ENCODE results near the gene NARS2. TPM values are rescaled to one million over a fixed set of nuclear protein-coding genes. Genes with fewer than 3 reads are reported as not detected.

NARS2 gene
- total RNA-seq, 2 donors from 2014 or later, result 10.1 to 24.7 TPM

DNA sequence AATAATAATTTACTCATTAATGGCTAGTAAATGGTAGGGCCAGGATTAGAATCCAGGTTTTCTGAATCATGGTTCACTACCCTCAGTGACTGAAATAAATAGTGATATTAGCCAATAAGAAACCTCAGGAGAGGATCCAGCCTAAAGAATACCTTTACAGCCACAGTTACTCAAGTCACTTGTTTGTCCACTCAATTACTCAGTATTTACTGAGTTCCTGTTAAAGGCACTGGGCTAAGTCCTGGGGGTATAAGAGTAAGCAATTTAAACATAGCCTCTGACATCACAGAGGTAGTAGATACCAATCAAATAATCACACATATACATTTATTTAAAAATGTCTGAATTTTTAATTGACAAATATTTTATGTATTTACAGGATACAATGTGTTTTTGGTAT is 100.2 kb downstream of the NARS2 start:
- no peak overlapping the region for H3K4me3 ChIP-seq
- no peak overlapping the region for H3K27ac ChIP-seq
- no peaks in the 10 kb centered on the region for H3K27me3 ChIP-seq
- ATAC-seq, result no peak
- H3K4me1 ChIP-seq, result no peaks in the 10 kb centered on the region
- DNase-seq, result no peak
- H3K9me3 ChIP-seq, result no peaks in the 10 kb centered on the region
- H3K36me3 ChIP-seq (replicated peaks in 1 of 2; ENCODE audit: insufficient read depth in 1 of 2, low read depth in 2 of 2), result no peaks in the 10 kb centered on the region
- intact Hi-C loops (cut with DNase I), result no loop called here
- no peak for TF ChIP-seq POLR2A (IDR thresholded peaks at IDR 0.05)

DNA sequence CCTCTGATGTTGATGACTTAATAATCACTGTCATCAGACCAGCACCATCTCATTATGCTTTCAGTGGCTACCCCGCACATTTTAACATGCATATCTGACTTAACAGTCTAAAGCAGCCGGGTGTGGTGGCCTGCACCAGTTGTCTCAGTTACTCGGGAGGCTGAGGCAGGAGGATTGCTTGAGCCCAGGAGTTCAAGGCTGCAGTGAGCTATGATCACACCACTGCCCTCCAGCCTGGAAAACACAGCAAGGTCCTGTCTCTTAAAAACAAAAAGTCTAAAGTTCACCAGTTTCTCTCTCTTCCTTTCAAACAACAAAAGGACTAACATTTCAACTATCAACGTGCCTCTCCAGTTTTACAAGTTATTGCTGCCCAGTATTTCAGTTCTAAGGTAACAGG is 101.8 kb downstream of the NARS2 start:
- Histone ChIP-seq H3K36me3 (replicated peaks in 1 of 2; ENCODE audit: insufficient read depth in 1 of 2, low read depth in 2 of 2) (no peaks in the 10 kb centered on the region), H3K9me3 (no peaks in the 10 kb centered on the region), H3K4me3 (no peak overlapping the region), H3K27ac (no peak overlapping the region), H3K4me1 (no peaks in the 10 kb centered on the region), H3K27me3 (no peaks in the 10 kb centered on the region)
- intact Hi-C loops (cut with DNase I), result no loop called here
- WGBS, 2 donors, result 83 to 96% methylated on average over 4 of the region's 4 CpGs
- DNase-seq (no peak), ATAC-seq (no peak)
- no peak for TF ChIP-seq POLR2A (IDR thresholded peaks at IDR 0.05)

DNA sequence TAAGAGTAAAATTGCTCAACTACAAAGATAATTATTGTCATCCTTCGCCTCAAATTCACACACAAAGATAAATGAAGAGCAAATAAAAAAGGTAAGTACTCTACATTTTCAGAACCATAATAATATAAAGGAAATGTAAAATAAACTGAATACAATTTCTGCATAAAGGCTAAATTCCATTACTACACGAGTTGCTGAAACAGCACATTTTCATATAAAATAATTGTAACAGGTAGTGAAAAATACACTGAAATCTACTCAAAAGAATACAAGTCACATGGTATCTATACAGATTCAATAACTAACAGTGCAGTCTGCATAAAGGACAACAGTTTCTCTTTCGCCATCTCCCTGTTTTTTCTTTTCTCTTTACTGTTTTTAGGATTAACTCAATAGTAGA is 102.3 kb downstream of the NARS2 start:
- Histone ChIP-seq H3K9me3 (no peaks in the 10 kb centered on the region), H3K4me1 (no peaks in the 10 kb centered on the region), H3K4me3 (no peak overlapping the region), H3K27ac (no peak overlapping the region), H3K27me3 (no peaks in the 10 kb centered on the region), H3K36me3 (replicated peaks in 1 of 2; ENCODE audit: insufficient read depth in 1 of 2, low read depth in 2 of 2) (no peaks in the 10 kb centered on the region)
- no peak for DNase-seq
- TF ChIP-seq, protein P1, sequence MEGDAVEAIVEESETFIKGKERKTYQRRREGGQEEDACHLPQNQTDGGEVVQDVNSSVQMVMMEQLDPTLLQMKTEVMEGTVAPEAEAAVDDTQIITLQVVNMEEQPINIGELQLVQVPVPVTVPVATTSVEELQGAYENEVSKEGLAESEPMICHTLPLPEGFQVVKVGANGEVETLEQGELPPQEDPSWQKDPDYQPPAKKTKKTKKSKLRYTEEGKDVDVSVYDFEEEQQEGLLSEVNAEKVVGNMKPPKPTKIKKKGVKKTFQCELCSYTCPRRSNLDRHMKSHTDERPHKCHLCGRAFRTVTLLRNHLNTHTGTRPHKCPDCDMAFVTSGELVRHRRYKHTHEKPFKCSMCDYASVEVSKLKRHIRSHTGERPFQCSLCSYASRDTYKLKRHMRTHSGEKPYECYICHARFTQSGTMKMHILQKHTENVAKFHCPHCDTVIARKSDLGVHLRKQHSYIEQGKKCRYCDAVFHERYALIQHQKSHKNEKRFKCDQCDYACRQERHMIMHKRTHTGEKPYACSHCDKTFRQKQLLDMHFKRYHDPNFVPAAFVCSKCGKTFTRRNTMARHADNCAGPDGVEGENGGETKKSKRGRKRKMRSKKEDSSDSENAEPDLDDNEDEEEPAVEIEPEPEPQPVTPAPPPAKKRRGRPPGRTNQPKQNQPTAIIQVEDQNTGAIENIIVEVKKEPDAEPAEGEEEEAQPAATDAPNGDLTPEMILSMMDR (IDR thresholded peaks at IDR 0.05), result no peak
- no peak for TF ChIP-seq POLR2A (IDR thresholded peaks at IDR 0.05)
- no peak for ATAC-seq
- 88 to 93% methylated on average over 3 of the region's 3 CpGs for WGBS, 2 donors
- intact Hi-C loops (cut with DNase I), result no loop called here

DNA sequence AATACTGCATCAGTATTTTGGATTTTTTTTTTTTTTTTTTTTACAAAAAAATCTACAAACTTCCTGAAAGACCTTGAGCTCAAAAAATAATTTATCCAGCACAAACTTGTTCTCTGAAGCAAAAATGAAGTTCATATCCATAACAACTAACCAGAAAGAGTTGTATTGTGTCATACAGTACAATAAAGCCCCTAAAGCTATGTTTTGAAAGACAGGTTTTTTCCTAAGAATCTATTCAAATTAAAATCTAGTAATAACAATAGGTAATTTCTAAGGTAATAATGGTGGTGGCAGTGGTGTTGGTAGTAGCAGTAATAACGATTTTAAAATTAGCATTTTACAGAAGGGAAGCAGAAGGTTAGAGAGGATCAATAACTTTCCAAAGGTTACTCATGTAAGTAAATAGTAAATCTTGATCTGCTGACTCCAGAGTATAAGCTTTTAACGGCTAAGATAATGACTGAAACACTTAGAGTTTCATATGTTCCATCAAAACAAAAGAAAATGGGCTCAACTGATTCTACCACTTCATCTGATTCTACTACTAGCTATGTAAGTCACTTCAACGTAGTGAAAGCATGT is 103.7 kb downstream of the NARS2 start:
- Histone ChIP-seq H3K27me3 (no peaks in the 10 kb centered on the region), H3K9me3 (no peaks in the 10 kb centered on the region), H3K4me3 (no peak overlapping the region), H3K4me1 (no peaks in the 10 kb centered on the region), H3K36me3 (replicated peaks in 1 of 2; ENCODE audit: insufficient read depth in 1 of 2, low read depth in 2 of 2) (no peaks in the 10 kb centered on the region), H3K27ac (no peak overlapping the region)
- TF ChIP-seq, protein P1 (IDR thresholded peaks at IDR 0.05), result no peak
- TF ChIP-seq POLR2A (IDR thresholded peaks at IDR 0.05), result no peak
- intact Hi-C loops (cut with DNase I), result no loop called here
- ATAC-seq (no peak), DNase-seq (no peak)
- 26 to 35% methylated on average over 3 of the region's 3 CpGs for WGBS, 2 donors

DNA sequence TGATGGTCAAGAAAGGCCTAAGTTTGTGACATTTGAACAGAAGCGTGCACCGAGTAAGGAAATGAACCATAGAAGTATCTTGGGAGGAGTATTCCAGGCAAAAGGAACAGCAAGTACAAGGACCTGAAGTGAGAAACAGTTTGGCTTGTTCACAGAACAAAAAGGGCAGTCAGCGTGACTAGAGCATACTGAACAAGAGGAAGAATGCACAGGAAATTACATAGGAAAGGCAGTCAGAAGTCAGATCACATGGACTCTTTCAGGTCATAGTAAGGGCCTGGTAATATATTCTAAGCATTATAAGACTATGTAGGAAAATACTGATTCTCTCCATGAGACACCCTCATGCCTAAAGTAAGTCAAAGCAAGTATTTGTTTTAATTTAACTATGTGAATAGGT is 104.8 kb downstream of the NARS2 start:
- no peak overlapping the region for H3K4me3 ChIP-seq
- ATAC-seq (no peak), DNase-seq (no peak)
- H3K27ac ChIP-seq, result no peak overlapping the region
- no peaks in the 10 kb centered on the region for H3K4me1 ChIP-seq
- H3K27me3 ChIP-seq, result no peaks in the 10 kb centered on the region
- no peaks in the 10 kb centered on the region for H3K36me3 ChIP-seq (replicated peaks in 1 of 2; ENCODE audit: insufficient read depth in 1 of 2, low read depth in 2 of 2)
- no peak for TF ChIP-seq POLR2A (IDR thresholded peaks at IDR 0.05)
- TF ChIP-seq, protein P1 (IDR thresholded peaks at IDR 0.05), result no peak
- WGBS, 2 donors, result 84 to 94% methylated on average over 3 of the region's 3 CpGs
- intact Hi-C loops (cut with DNase I), result no loop called here
- H3K9me3 ChIP-seq, result no peaks in the 10 kb centered on the region

DNA sequence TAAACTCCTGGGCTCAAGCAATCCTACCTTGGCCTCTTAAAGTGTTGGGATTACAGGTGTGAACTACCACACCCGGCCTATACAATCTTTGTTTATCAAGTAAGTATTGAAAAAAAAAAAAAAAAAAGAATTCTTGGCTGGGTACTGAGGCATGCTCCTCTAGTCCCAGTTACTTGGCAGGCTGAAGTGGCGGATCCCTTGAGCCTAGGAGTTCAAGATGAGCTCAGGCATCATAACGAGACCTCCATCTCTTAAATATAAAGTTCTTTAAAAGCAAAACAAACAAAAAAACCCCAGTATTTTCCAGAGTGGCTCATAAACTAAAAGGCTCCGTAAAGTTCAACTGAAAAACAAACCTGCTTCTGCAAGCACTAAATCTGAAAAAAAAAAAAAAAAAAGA is 106.7 kb downstream of the NARS2 start:
- Histone ChIP-seq H3K36me3 (replicated peaks in 1 of 2; ENCODE audit: insufficient read depth in 1 of 2, low read depth in 2 of 2) (no peaks in the 10 kb centered on the region), H3K27me3 (no peaks in the 10 kb centered on the region), H3K9me3 (no peaks in the 10 kb centered on the region), H3K4me3 (no peak overlapping the region), H3K27ac (no peak overlapping the region), H3K4me1 (no peaks in the 10 kb centered on the region)
- 75 to 80% methylated on average over 4 of the region's 4 CpGs for WGBS, 2 donors
- DNase-seq, result no peak
- no peak for ATAC-seq
- TF ChIP-seq, protein P1 (IDR thresholded peaks at IDR 0.05), result no peak
- TF ChIP-seq POLR2A (IDR thresholded peaks at IDR 0.05), result no peak
- intact Hi-C loops (cut with DNase I), result no loop called here
